ENCODE measurements around the gene HOXC12.

HOXC12 gene

DNA sequence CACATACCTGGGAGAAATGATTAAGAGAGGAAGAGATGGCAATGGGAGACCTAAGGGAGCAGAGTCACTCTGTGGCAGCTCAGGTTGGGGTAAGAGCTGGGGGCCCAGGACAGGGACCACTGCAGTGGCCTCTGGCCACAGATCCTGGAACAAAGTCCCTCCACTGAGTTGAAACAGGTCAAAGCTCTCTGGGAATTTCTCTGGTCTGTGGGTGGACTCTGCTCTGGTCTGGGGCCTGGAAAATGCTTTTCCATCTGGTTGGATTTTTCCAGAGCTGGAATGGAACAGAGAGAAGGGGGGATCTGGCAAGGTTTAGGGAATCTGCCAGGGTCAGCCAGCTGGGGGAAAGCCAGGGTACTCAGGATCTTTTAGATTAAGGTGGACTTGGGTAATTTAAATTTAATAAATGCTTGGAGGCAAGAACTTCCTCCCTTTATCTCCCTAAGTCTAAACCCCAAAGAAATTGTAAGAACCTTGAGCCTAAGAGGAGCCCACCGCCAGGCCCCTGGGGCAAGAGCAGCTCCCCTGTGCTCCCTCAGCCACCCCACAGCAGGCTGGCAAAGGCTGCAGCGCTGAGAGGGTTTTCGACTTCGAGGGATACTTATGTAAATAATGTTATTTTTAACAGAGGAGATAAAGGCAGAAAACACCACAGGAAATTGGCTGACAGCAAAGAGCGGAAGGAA lies 34.0 kb downstream of the HOXC12 start:
- H3K9ac ChIP-seq (ENCODE audit: low read length), result no peak overlapping the region
- H3K79me2 ChIP-seq (ENCODE audit: insufficient read depth, low read length), result no peaks in the 10 kb centered on the region
- no peak overlapping the region for H3K4me2 ChIP-seq (ENCODE audit: low read length)
- no peaks in the 10 kb centered on the region for H4K20me1 ChIP-seq (ENCODE audit: insufficient read depth, low read length)
- H3K9me3 ChIP-seq (ENCODE audit: low read length), result no peaks in the 10 kb centered on the region
- H3K36me3 ChIP-seq (ENCODE audit: insufficient read depth, low read length), result no peaks in the 10 kb centered on the region
- H3F3A ChIP-seq (ENCODE audit: insufficient read depth, low read length), result no peaks in the 10 kb centered on the region
- no peak overlapping the region for H3K27ac ChIP-seq (ENCODE audit: low read depth, low read length, poor library complexity, severe bottlenecking)
- no peaks in the 10 kb centered on the region for H3K9me2 ChIP-seq (ENCODE audit: low read depth, low read length)
- H3K4me1 ChIP-seq (ENCODE audit: insufficient read depth, low read length, severe bottlenecking), result peaks cover 7% of the 10 kb centered on the region
- H2AFZ ChIP-seq (ENCODE audit: low read length), result no peak overlapping the region
- TF ChIP-seq, protein P1, sequence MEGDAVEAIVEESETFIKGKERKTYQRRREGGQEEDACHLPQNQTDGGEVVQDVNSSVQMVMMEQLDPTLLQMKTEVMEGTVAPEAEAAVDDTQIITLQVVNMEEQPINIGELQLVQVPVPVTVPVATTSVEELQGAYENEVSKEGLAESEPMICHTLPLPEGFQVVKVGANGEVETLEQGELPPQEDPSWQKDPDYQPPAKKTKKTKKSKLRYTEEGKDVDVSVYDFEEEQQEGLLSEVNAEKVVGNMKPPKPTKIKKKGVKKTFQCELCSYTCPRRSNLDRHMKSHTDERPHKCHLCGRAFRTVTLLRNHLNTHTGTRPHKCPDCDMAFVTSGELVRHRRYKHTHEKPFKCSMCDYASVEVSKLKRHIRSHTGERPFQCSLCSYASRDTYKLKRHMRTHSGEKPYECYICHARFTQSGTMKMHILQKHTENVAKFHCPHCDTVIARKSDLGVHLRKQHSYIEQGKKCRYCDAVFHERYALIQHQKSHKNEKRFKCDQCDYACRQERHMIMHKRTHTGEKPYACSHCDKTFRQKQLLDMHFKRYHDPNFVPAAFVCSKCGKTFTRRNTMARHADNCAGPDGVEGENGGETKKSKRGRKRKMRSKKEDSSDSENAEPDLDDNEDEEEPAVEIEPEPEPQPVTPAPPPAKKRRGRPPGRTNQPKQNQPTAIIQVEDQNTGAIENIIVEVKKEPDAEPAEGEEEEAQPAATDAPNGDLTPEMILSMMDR (IDR thresholded peaks at IDR 0.05; ENCODE audit: low read length), result no peak
- no peak for TF ChIP-seq EZH2 (IDR thresholded peaks at IDR 0.05; ENCODE audit: borderline replicate concordance, low read length)
- H3K4me3 ChIP-seq (ENCODE audit: low read depth, low read length, poor library complexity, severe bottlenecking), result no peak overlapping the region
- H3K27me3 ChIP-seq (ENCODE audit: insufficient read depth, low read length), result peaks cover 6% of the 10 kb centered on the region; the same call in 1 of the 2 replicates

DNA sequence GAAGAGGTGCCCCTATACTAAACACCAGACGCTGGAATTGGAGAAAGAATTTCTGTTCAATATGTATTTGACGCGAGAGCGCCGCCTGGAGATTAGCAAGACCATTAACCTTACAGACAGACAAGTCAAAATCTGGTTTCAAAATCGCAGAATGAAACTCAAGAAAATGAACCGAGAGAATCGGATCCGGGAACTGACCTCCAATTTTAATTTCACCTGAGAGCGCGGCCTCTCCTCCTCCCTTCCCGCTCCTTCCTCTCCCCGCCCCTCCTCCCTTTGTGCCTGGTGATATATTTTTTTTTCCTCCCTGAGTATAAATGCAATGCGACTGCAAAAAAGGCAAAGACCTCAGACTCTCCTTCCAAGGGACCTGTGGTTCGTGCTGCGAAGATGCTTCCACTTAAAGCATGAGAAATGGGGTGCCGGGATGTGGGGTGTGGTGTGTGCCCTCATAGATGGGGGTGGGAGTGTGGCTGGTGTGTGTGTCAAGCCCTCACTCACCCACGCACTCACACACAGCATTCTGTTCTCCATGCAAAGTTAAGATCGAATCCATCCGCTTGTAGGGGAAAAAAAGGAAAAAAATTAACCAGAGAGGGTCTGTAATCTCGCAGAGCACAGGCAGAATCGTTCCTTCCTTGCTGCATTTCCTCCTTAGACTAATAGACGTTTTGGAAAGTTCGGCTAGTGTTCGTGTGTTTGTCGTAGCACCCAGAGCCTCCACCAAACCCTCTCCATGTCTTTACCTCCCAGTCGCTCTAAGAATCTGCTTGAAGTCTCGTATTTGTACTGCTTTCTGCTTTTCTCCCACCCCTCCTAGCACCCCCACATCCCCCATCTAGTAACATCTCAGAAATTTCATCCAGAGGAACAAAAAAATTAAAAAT lies 34.8 kb downstream of the HOXC12 start:
- Histone ChIP-seq H3K4me2 (ENCODE audit: low read length) (peak overlapping the region; percentile 37; the same call in 1 of the 2 replicates), H3K9me2 (ENCODE audit: low read depth, low read length) (no peaks in the 10 kb centered on the region), H3K4me1 (ENCODE audit: insufficient read depth, low read length, severe bottlenecking) (peaks cover 7% of the 10 kb centered on the region), H3K27ac (ENCODE audit: low read depth, low read length, poor library complexity, severe bottlenecking) (no peak overlapping the region), H3K27me3 (ENCODE audit: insufficient read depth, low read length) (peaks cover 6% of the 10 kb centered on the region; the same call in 1 of the 2 replicates), H3K9ac (ENCODE audit: low read length) (no peak overlapping the region), H2AFZ (ENCODE audit: low read length) (no peak overlapping the region), H4K20me1 (ENCODE audit: insufficient read depth, low read length) (no peaks in the 10 kb centered on the region), H3K4me3 (ENCODE audit: low read depth, low read length, poor library complexity, severe bottlenecking) (no peak overlapping the region), H3F3A (ENCODE audit: insufficient read depth, low read length) (no peaks in the 10 kb centered on the region), H3K9me3 (ENCODE audit: low read length) (no peaks in the 10 kb centered on the region), H3K79me2 (ENCODE audit: insufficient read depth, low read length) (no peaks in the 10 kb centered on the region), H3K36me3 (ENCODE audit: insufficient read depth, low read length) (no peaks in the 10 kb centered on the region)
- TF ChIP-seq EZH2 (IDR thresholded peaks at IDR 0.05; ENCODE audit: borderline replicate concordance, low read length), result no peak
- TF ChIP-seq, protein P1 (IDR thresholded peaks at IDR 0.05; ENCODE audit: low read length), result peak; percentile 65

DNA sequence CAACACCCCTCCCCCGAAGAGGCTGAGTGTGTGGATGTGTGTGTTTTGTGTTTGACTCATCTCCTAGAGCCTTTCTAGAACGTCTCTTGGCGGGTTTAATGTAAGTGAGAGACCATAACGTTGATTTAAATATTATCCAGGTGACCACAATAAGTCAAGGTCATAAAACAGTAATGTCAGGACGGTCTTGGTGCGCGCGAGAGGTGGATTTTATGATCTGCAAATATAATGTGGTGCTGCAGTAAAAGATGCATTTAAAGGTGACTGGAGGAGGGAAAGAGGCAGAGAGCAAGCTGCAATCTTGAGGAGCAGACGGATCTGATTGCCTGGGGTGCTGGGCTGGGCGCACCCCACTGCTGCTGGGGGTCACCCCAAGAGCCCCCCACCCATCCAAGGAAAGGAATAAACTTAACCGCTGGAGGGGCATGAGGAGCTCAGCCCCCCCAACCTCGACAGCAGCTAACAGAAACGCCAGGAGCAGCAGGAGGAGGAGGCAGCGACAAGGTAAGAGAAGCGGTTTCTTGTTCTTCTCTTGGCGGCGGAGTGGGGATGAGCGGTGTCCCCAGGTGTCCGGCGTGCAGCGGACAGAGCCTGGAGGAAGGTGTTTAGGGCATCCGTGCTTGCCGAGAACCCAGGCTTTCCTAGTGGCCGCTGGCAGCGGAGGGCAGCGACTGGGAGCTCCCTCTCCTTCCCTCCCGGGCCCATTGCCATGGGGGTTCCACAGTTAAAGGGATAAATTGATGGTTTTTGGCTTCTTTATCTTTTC lies 35.8 kb downstream of the HOXC12 start:
- no peaks in the 10 kb centered on the region for H3K9me2 ChIP-seq (ENCODE audit: low read depth, low read length)
- no peaks in the 10 kb centered on the region for H3K36me3 ChIP-seq (ENCODE audit: insufficient read depth, low read length)
- no peaks in the 10 kb centered on the region for H3F3A ChIP-seq (ENCODE audit: insufficient read depth, low read length)
- no peak overlapping the region for H3K27ac ChIP-seq (ENCODE audit: low read depth, low read length, poor library complexity, severe bottlenecking)
- peaks cover 6% of the 10 kb centered on the region; the same call in 1 of the 2 replicates for H3K27me3 ChIP-seq (ENCODE audit: insufficient read depth, low read length)
- H3K9ac ChIP-seq (ENCODE audit: low read length), result no peak overlapping the region
- TF ChIP-seq, protein P1 (IDR thresholded peaks at IDR 0.05; ENCODE audit: low read length), result no peak
- TF ChIP-seq EZH2 (IDR thresholded peaks at IDR 0.05; ENCODE audit: borderline replicate concordance, low read length), result no peak
- no peak overlapping the region for H2AFZ ChIP-seq (ENCODE audit: low read length)
- no peak overlapping the region for H3K4me3 ChIP-seq (ENCODE audit: low read depth, low read length, poor library complexity, severe bottlenecking)
- no peak overlapping the region for H3K4me2 ChIP-seq (ENCODE audit: low read length)
- H3K4me1 ChIP-seq (ENCODE audit: insufficient read depth, low read length, severe bottlenecking), result peaks cover 4% of the 10 kb centered on the region
- no peaks in the 10 kb centered on the region for H4K20me1 ChIP-seq (ENCODE audit: insufficient read depth, low read length)
- no peaks in the 10 kb centered on the region for H3K79me2 ChIP-seq (ENCODE audit: insufficient read depth, low read length)
- H3K9me3 ChIP-seq (ENCODE audit: low read length), result no peaks in the 10 kb centered on the region

All from OCI-LY1 (cell line).